H1 (cell line): ENCODE results near the gene HS3ST1.

Source experiments
- BRCA1 ChIP-seq: IDR thresholded peaks from 2 replicates; pipeline ENCODE4 v1.6.1; 2012; ENCODE audit warnings: low read depth, low read length, improper control_type of control experiment
- EZH2 ChIP-seq: fragments of 200-600 bp; sonication (generic); IDR thresholded peaks from 2 replicates; pipeline ENCODE4 v1.7.1; 2012; ENCODE audit warnings: low read depth, mild to moderate bottlenecking, moderate library complexity, low read length, inconsistent platforms; ENCODE audit not compliant: severe bottlenecking
- HDAC2 ChIP-seq, 2 experiments: fragments of 300-600 bp in 1 of 2; sonication (generic) in 1 of 2; IDR thresholded peaks; 2 replicates each; pipeline ENCODE4 v1.6.1; 2011 to 2012; ENCODE audit warnings: low read depth in 2 of 2, low read length in 2 of 2, mild to moderate bottlenecking in 2 of 2, moderate library complexity in 2 of 2, borderline replicate concordance in 1 of 2, inconsistent platforms in 1 of 2
- JUN ChIP-seq: IDR thresholded peaks from 2 replicates; pipeline ENCODE4 v1.6.1; 2011; ENCODE audit warnings: low read depth, mild to moderate bottlenecking, improper control_type of control experiment, low read length
- JUND ChIP-seq: IDR thresholded peaks from 2 replicates; pipeline ENCODE4 v1.6.1; 2011; ENCODE audit warnings: mild to moderate bottlenecking, improper control_type of control experiment, low read length
- POLR2A ChIP-seq, 2 experiments: IDR thresholded peaks; 1 replicate in 1 of 2; 2 replicates in 1 of 2; pipeline ENCODE4 v1.6.1; 2011; ENCODE audit warnings: low read depth in 2 of 2, low read length in 2 of 2, mild to moderate bottlenecking in 2 of 2; ENCODE audit errors: control extremely low read depth in 1 of 2
- POLR2AphosphoS5 ChIP-seq: IDR thresholded peaks from 2 replicates; pipeline ENCODE4 v1.6.1; 2011; ENCODE audit warnings: low read depth, low read length
- RFX5 ChIP-seq: IDR thresholded peaks from 2 replicates; pipeline ENCODE4 v1.6.1; 2011; ENCODE audit warnings: low read depth, low read length, improper control_type of control experiment, borderline replicate concordance
- SIN3A ChIP-seq, 2 experiments: IDR thresholded peaks in 1 of 2; conservative IDR thresholded peaks in 1 of 2; 2 replicates each; pipeline ENCODE4 v1.6.1; 2011 to 2012; ENCODE audit warnings: low read length in 2 of 2, improper control_type of control experiment in 1 of 2, low read depth in 1 of 2, mild to moderate bottlenecking in 1 of 2
- SP2 ChIP-seq: IDR thresholded peaks from 2 replicates; pipeline ENCODE4 v1.6.1; 2012; ENCODE audit warnings: mild to moderate bottlenecking, low read length, inconsistent platforms
- TF ChIP-seq, protein P1 (sequence below), 3 experiments: IDR thresholded peaks; 1 replicate in 2 of 3; 2 replicates in 1 of 3; pipeline versions ENCODE4 v1.5.1 to v1.6.1; 2011; ENCODE audit warnings: low read length in 3 of 3, mild to moderate bottlenecking in 3 of 3, inconsistent platforms in 2 of 3, low read depth in 1 of 3, moderate library complexity in 1 of 3; ENCODE audit not compliant: insufficient read depth in 1 of 3; ENCODE audit errors: control extremely low read depth in 1 of 3
- TF ChIP-seq, protein P2 (sequence below): IDR thresholded peaks from 2 replicates; pipeline ENCODE4 v1.6.1; 2011; ENCODE audit warnings: low read depth, mild to moderate bottlenecking, low read length; ENCODE audit not compliant: insufficient read depth

DNA sequence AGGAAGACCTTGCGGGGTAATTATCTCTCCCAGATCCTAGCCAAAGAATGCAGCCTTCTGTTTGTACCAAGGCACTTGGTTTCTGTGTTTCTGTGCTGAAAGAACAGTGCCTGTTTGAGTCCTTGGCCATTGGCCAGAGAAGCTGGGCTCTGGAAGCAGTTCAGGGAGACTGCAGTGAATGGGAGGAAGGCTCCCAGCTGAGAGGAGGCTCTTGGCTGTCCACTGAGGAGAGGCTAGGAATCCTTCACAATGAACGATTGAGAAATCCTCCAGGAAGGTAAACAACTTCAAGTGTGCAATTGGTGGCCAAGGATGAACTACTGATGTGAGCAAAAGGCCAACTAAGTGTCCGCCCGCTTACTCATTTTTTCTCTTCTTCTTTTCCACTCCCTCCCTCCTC is 61.3 kb downstream of the HS3ST1 start:
- TF ChIP-seq, protein P1, sequence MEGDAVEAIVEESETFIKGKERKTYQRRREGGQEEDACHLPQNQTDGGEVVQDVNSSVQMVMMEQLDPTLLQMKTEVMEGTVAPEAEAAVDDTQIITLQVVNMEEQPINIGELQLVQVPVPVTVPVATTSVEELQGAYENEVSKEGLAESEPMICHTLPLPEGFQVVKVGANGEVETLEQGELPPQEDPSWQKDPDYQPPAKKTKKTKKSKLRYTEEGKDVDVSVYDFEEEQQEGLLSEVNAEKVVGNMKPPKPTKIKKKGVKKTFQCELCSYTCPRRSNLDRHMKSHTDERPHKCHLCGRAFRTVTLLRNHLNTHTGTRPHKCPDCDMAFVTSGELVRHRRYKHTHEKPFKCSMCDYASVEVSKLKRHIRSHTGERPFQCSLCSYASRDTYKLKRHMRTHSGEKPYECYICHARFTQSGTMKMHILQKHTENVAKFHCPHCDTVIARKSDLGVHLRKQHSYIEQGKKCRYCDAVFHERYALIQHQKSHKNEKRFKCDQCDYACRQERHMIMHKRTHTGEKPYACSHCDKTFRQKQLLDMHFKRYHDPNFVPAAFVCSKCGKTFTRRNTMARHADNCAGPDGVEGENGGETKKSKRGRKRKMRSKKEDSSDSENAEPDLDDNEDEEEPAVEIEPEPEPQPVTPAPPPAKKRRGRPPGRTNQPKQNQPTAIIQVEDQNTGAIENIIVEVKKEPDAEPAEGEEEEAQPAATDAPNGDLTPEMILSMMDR (IDR thresholded peaks at IDR 0.05; ENCODE audit: control extremely low read depth in 1 of 3, insufficient read depth in 1 of 3, low read depth in 1 of 3, low read length in 3 of 3), result no peak
- no peak for TF ChIP-seq HDAC2 (IDR thresholded peaks at IDR 0.05; ENCODE audit: borderline replicate concordance in 1 of 2, low read depth in 2 of 2, low read length in 2 of 2)
- no peak for TF ChIP-seq SP2
- TF ChIP-seq, protein P2, sequence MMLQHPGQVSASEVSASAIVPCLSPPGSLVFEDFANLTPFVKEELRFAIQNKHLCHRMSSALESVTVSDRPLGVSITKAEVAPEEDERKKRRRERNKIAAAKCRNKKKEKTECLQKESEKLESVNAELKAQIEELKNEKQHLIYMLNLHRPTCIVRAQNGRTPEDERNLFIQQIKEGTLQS, result no peak
- TF ChIP-seq JUN, result no peak
- TF ChIP-seq SIN3A (conservative IDR thresholded peaks at IDR 0.05 in 1 of 2, IDR thresholded peaks at IDR 0.05 in 1 of 2; ENCODE audit: low read depth in 1 of 2, low read length in 2 of 2), result no peak
- no peak for TF ChIP-seq POLR2AphosphoS5
- no peak for TF ChIP-seq EZH2
- TF ChIP-seq RFX5, result no peak
- no peak for TF ChIP-seq BRCA1
- TF ChIP-seq JUND, result no peak
- TF ChIP-seq POLR2A (IDR thresholded peaks at IDR 0.05; ENCODE audit: control extremely low read depth in 1 of 2, low read depth in 2 of 2, low read length in 2 of 2), result no peak
